Measurements from ENCODE around the gene POLA1.
A peak's percentile ranks its signal among the peaks of the same experiment; 100 is the strongest.

Gene POLA1

DNA sequence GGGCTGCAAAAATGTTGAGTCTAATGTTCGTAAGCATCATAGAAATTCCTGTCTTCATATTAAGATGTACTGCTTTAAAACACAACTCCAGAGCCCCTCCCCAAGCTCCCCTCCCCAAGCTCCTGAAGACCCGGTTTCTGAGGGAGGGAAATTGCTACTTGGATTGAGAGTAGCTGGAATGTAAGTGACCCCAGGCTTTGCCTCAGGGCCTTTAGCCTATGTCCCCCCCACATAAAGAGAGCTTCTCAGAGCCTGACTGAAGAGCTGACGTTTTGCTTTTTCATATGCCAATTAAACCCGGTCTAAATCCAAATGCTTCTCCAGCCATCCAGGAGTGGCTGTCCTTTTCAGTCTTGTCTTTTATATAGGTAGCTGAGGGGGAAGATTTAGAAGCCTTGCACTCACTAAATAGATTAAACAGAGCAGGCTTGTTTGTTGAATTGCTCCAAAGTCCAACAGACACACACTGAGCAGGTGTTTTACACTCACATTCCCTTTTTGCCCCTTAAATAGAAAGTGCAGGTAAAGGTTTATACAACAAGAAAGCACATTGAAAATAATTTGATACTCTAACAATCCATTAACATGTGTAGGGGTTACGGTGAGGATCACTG lies 302.5 kb downstream of the POLA1 start:
- in situ Hi-C loops (cut with MboI; ENCODE audit: low sequenced_read_pairs): no loop called here
- Histone ChIP-seq H3K4me1 (peaks cover 54% of the 10 kb centered on the region), H3K27me3 (ENCODE audit: low read depth) (no peaks in the 10 kb centered on the region)

DNA sequence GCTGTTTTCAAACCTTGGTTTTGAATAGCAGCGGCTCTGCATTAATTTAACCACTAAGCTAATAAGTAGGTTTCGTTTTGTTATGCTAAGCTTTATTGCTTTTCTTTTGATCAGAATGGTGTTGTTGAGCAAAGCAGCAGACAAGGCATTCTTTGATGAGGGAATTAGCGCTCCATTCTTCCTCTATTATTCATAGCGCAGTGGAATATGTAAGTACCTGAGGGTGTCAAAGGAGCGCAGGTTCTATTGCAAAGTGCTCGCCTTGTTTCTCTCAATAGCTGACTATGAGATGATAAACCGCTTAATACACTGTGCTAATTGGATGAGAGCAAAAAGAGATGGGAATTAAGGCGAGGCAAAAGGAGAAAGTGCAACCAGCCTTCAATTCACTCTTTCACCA lies 305.8 kb downstream of the POLA1 start:
- no peaks in the 10 kb centered on the region for H3K36me3 ChIP-seq (replicated peaks)
- no peak overlapping the region for H3K4me3 ChIP-seq
- peaks cover 54% of the 10 kb centered on the region for H3K4me1 ChIP-seq
- peak; percentile 82 to 100 for DNase-seq (ENCODE audit: low spot score in 2 of 2)
- H3K9me3 ChIP-seq: no peaks in the 10 kb centered on the region
- no peaks in the 10 kb centered on the region for H3K27me3 ChIP-seq (ENCODE audit: low read depth)
- in situ Hi-C loops (cut with MboI; ENCODE audit: low sequenced_read_pairs): no loop called here

More for the DNA sequence above, 302.5 kb downstream of the POLA1 start:
- DNase-seq (ENCODE audit: low spot score in 2 of 2): peak; percentile 83 to 95
- Histone ChIP-seq H3K36me3 (replicated peaks) (no peaks in the 10 kb centered on the region), H3K4me3 (no peak overlapping the region), H3K9me3 (no peaks in the 10 kb centered on the region)

DNA sequence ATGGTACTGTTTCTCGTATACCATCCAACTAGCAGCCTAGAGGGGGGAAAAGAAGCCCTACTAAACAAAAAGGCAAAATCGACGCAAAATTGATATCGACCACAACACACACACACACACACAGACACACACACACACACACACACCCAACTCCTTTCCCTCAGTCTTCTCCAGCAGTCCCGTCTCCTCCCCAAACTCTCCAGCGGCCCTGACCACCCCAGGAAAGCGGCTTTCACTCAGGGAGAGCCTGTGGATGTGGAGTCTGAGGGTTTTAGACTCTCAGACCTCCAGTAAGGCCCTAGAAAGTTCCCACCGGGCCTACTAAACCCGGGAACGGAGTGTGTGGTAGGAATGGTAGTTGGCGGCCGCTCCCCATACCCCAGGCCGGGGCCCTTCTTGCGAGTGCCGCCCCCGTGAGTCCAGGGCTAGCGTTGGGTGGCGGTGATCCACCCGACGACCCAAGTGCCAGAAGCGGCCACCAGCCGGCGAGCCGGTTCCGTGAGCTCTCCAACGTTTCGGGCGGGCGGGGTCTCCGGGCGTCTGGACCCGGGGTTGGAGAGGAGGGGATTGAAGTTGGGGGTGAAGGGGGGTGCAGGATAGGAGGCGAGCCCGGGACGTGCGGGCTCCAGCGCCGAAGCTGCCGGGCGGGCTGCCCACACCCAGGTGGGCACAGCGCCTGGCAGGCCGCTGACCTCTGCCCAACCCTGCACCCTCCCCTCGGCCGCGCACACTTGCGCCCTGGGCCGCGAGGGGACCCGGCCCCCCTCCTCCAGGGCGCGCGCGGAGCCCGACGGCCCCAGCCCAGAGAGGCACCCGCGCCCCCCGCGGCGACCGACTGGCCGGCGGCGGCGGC lies 308.3 kb downstream of the POLA1 start:
- Histone ChIP-seq H3K36me3 (replicated peaks) (no peaks in the 10 kb centered on the region), H3K4me1 (peaks cover 33% of the 10 kb centered on the region), H3K9me3 (no peaks in the 10 kb centered on the region), H3K27me3 (ENCODE audit: low read depth) (no peaks in the 10 kb centered on the region), H3K4me3 (no peak overlapping the region)
- in situ Hi-C loops (cut with MboI; ENCODE audit: low sequenced_read_pairs): no loop called here
- no peak for DNase-seq (ENCODE audit: low spot score in 2 of 2)

DNA sequence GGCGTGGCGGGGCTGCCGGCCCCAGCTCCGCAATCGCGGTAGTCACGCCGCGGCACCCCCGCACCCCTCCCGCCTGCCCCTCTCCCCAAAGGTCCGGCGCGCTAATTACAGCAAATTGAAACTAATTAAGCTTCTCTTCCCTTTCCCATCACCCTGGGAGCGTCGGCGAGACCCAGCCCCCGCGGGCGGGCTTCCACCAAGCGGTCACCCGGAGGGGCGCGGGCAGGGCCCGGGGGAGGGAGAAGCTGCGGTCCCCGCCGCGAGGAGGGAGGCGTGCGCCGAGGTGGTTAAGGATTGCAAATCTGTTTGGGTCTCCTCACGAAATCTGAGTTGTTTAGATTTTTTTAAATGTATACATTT lies 308.9 kb downstream of the POLA1 start:
- DNase-seq (ENCODE audit: low spot score in 2 of 2): no peak
- no peaks in the 10 kb centered on the region; the same call in 1 of the 2 replicates for H3K36me3 ChIP-seq (replicated peaks)

DNA sequence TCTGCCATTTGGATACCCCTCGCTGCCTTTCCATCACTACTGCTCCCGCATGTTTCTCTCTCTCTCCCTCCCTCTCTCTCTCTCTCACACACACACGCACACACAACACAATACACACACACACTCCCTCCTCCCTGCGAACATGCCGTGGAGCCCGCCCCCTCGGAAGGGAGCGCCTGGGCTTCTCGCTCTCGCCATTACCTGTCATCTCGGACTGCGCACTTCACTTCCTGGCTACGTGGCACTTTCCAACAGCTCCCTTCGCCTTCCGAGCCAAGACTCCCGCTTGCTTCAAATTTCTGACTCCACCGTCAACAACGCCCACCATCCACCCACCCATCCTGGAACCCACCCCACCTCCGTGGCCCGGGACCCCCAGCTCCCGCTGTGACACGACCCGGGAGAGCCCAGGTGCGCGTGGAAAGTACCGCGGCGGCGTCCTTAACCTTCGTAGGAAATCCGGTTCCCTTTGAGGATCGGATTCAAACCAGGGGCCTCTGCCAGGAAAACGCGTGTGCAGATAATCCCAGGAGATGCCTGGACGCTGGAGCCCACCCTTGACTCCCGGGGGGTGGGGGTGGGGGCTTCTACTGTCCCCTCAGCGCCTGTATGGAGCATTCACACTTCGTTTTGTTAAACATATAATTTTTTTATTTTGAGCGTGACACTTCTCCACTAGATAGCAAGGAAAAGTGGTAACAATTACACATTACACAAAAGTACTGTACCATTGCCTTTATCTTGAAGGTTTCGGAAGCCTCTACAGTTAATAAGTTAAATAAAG lies 309.5 kb downstream of the POLA1 start:
- no peak for DNase-seq (ENCODE audit: low spot score in 2 of 2)
- Histone ChIP-seq H3K4me1 (peaks cover 21% of the 10 kb centered on the region), H3K36me3 (replicated peaks) (no peaks in the 10 kb centered on the region; the same call in 1 of the 2 replicates), H3K9me3 (no peaks in the 10 kb centered on the region), H3K4me3 (no peak overlapping the region), H3K27me3 (ENCODE audit: low read depth) (no peaks in the 10 kb centered on the region)
- in situ Hi-C loops (cut with MboI; ENCODE audit: low sequenced_read_pairs): no loop called here

More for the DNA sequence above, 308.9 kb downstream of the POLA1 start:
- no peak overlapping the region for H3K4me3 ChIP-seq
- H3K27me3 ChIP-seq (ENCODE audit: low read depth): no peaks in the 10 kb centered on the region
- peaks cover 27% of the 10 kb centered on the region for H3K4me1 ChIP-seq
- in situ Hi-C loops (cut with MboI; ENCODE audit: low sequenced_read_pairs): no loop called here
- H3K9me3 ChIP-seq: no peaks in the 10 kb centered on the region

DNA sequence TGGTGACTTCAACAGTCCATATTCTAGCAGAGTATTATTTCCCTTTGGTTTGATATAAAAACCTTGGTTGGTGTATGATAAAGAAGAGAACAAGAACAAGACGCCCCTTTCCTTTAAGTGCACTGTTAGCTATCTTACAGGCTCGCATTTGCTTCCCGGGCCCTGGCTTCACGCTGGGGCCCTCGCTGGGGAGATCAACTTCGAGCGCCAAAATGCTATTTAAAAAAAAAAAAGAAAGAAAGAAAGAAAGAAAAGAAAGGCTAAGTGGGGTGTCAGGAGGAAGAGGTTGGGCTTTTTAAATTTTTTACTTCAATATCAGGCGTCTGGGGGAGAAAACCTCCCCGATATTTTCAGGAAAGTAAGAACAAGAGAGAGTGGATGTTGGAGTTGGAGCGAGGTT lies 310.3 kb downstream of the POLA1 start:
- Histone ChIP-seq H3K36me3 (replicated peaks) (no peaks in the 10 kb centered on the region; the same call in 1 of the 2 replicates), H3K4me1 (peaks cover 13% of the 10 kb centered on the region), H3K9me3 (no peaks in the 10 kb centered on the region), H3K4me3 (no peak overlapping the region), H3K27me3 (ENCODE audit: low read depth) (no peaks in the 10 kb centered on the region)
- DNase-seq (ENCODE audit: low spot score in 2 of 2): no peak
- in situ Hi-C loops (cut with MboI; ENCODE audit: low sequenced_read_pairs): no loop called here

DNA sequence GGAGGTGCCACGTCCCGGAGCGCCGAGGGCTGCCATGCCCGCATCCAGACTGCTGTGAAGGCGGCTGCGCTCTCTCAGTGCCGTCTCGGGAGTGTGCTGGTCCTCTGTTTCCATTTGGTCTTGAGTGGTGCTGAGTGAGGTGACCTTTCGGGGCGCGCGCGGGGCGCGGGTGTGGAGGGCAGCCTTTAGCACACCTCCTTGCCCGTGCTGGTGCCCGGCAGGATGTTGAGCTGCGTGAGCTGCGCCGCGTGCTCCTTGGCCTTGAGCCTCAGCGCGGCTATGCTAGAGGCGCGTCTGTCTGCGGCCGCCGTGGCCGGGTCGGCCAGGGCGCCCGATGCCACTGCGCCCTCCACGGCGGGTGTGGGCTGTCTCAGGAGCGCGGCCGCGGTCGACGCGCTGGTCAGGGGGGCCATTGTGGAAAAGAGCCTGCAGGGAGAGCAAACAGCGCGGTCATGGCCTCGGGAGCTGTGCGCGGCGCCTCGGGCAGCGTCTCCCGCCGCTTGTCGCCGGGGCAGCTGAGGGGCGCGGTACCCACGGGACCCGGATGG lies 310.8 kb downstream of the POLA1 start:
- no peak for DNase-seq (ENCODE audit: low spot score in 2 of 2)
- no peak overlapping the region for H3K4me3 ChIP-seq
- H3K36me3 ChIP-seq (replicated peaks): no peaks in the 10 kb centered on the region; the same call in 1 of the 2 replicates
- in situ Hi-C loops (cut with MboI; ENCODE audit: low sequenced_read_pairs): no loop called here
- no peaks in the 10 kb centered on the region for H3K9me3 ChIP-seq
- no peaks in the 10 kb centered on the region for H3K27me3 ChIP-seq (ENCODE audit: low read depth)
- H3K4me1 ChIP-seq: peaks cover 12% of the 10 kb centered on the region

DNA sequence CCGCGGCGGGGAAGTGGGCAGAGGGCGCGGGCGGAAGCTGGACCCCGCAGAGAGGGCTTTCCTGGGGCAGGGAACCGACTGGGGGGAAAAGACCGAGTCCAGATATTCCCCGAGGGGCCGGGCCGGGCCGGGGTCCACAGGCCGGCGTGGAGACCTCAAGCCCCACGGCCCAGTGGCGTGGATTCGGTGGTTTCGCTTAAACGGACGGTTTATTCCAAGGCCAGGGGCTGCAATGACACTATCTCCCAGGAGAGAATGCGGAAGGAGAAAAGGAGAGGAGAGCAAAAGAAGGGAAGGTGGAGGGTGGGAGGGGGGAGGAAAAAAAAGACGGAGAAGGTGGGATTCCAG lies 311.3 kb downstream of the POLA1 start:
- in situ Hi-C loops (cut with MboI; ENCODE audit: low sequenced_read_pairs): no loop called here
- peaks cover 9% of the 10 kb centered on the region for H3K4me1 ChIP-seq
- no peaks in the 10 kb centered on the region for H3K9me3 ChIP-seq
- no peak overlapping the region for H3K4me3 ChIP-seq
- no peak for DNase-seq (ENCODE audit: low spot score in 2 of 2)
- H3K27me3 ChIP-seq (ENCODE audit: low read depth): no peaks in the 10 kb centered on the region
- H3K36me3 ChIP-seq (replicated peaks): no peaks in the 10 kb centered on the region; the same call in 1 of the 2 replicates

DNA sequence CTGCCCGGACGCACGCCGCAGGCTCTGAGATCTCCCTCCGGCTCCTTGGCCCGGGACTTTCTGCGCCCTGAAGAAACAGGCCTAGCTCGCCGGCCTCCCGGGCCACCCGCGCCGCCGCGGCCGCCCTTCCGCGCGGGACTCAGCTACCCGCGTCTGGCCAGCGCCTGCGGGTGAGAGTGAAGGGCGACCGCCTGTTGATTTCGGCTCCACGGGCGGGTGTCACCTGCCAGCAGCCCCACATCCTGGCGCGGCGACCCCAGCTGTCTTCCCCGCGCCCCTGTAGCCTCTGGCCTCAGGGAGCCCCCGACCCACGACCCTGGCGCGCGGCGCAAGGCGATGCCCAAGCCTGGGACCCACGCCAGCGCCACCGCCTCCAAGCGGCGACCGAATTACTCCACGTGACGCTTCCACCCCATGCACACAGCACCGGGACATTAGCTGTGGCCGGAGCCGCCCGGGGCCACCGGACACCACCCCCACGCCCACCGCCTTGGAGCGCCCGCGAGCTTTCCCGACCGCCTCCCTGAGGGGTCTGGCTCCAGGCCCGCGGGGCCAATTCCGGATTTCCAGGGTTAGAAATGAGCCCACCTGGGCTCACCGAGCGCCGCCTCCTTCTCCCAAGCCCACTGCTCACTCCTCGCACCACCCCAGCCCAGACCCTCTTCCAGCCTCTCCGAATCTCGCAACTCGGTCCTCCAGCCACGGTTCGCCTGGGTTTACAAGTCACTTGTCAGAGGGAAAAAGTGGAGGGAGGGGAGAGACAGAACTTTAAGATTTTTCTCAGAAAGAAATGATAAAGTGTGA lies 311.9 kb downstream of the POLA1 start:
- Histone ChIP-seq H3K4me1 (peaks cover 3% of the 10 kb centered on the region), H3K9me3 (no peaks in the 10 kb centered on the region), H3K36me3 (replicated peaks) (no peaks in the 10 kb centered on the region; the same call in 1 of the 2 replicates), H3K4me3 (no peak overlapping the region), H3K27me3 (ENCODE audit: low read depth) (no peaks in the 10 kb centered on the region)
- in situ Hi-C loops (cut with MboI; ENCODE audit: low sequenced_read_pairs): no loop called here
- DNase-seq (ENCODE audit: low spot score in 2 of 2): no peak

DNA sequence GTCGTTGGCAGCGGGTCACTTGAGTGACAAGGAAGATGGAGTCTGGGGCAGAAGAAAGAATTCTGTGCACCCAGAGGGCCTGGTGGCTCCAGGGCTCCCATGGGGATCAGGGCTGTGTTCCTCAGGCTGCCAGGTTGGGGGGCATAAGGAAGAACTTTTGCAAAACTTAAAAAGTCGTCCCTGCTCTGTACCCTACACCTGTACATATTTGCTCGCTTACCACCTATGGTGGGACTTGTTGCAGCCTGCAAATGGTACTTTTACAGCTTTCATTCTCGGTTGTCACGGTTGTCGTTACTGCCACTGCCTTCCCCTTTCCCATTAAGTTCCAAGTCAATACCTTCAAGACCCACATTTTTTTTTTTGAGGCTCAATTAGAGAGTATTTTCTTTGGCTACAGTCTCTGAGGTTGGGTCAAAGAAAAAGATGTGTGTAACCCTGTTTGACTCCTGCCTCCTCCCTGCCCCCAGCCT lies 312.9 kb downstream of the POLA1 start:
- in situ Hi-C loops (cut with MboI; ENCODE audit: low sequenced_read_pairs): no loop called here
- Histone ChIP-seq H3K36me3 (replicated peaks) (no peaks in the 10 kb centered on the region; the same call in 1 of the 2 replicates), H3K9me3 (no peaks in the 10 kb centered on the region), H3K4me1 (no peaks in the 10 kb centered on the region), H3K27me3 (ENCODE audit: low read depth) (no peaks in the 10 kb centered on the region), H3K4me3 (no peak overlapping the region)
- DNase-seq (ENCODE audit: low spot score in 2 of 2): no peak

DNA sequence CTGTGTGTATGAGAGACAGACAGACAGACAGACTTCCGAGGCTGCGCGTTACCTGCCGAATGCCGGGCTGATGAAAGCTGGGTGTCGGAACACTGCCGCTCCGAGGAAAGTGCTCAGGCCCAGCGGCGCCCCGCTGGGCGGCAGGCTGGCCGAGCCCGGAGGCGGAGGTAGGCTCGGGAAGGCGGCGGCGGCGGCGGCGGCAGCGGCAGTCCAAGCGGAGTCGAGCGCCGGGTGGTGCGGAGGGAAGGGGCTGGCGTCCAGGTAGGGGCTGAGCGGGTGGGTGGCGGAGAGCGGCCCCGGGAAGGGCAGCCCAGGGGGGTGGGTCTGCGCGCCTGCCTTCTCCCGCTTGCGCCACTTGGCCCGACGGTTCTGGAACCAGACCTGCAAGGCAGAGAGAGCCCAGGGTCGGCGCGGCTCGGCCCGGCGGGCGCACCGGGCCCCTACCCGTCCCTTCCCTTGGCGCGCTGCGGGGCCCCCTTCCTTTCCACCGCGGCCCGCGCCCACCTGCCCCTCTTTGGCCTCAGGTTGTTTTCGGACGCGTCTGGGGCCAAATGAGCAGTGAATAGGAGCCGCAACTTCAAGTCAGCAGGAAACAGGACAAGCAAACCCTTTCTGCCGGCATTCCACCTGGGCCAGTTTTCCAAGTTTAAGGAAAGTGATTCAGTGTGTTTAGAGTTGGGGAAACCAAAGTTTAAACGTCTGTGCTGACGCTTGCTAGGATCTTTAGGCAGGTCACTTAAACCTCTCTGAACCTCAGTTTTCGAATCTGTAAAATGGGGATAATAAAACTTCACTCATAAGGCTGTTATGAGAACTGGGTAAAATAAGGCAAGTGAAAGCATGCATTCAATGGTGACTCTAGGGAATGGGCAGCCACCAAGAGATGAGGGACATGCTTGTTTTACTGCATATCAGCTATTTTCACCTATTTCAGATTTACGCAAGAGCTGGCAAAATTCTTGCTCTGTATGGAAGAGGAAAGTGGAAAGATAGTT lies 313.6 kb downstream of the POLA1 start:
- peaks cover 2% of the 10 kb centered on the region; the same call in 1 of the 2 replicates for H3K4me1 ChIP-seq
- H3K4me3 ChIP-seq: no peak overlapping the region
- in situ Hi-C loops (cut with MboI; ENCODE audit: low sequenced_read_pairs): no loop called here
- no peaks in the 10 kb centered on the region; the same call in 1 of the 2 replicates for H3K36me3 ChIP-seq (replicated peaks)
- no peak for DNase-seq (ENCODE audit: low spot score in 2 of 2)
- no peaks in the 10 kb centered on the region for H3K9me3 ChIP-seq
- peaks cover 6% of the 10 kb centered on the region; the same call in 1 of the 2 replicates for H3K27me3 ChIP-seq (ENCODE audit: low read depth)

DNA sequence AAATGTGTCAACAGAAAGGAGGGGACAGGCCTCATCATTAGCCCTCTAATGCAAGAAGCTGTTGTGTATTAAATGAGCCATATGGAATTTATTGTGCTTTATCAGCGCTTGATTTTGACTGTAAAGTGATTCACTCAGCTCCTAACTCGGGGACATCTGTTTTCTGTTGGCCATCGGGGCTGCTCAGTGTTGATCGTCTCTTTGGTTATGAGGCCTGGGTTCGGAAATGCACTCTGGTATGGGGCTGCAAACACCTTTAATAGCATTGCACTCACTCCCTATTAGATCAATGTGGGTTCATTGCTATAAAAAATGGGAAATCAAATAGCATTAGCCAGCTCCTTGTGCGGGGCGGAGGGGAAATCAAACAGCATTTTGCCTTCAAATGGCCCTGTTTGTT lies 315.7 kb downstream of the POLA1 start:
- in situ Hi-C loops (cut with MboI; ENCODE audit: low sequenced_read_pairs): no loop called here
- no peak for DNase-seq (ENCODE audit: low spot score in 2 of 2)
- H3K9me3 ChIP-seq: no peaks in the 10 kb centered on the region
- peaks cover 7% of the 10 kb centered on the region; the same call in 1 of the 2 replicates for H3K27me3 ChIP-seq (ENCODE audit: low read depth)
- no peak overlapping the region for H3K4me3 ChIP-seq
- no peaks in the 10 kb centered on the region; the same call in 1 of the 2 replicates for H3K36me3 ChIP-seq (replicated peaks)
- H3K4me1 ChIP-seq: peaks cover 6% of the 10 kb centered on the region; the same call in 1 of the 2 replicates

Data from HAP-1 (cell line).